HPDE6-E6E7 (cell line): Measurements from ENCODE around the gene FCAR.
"Not testable (repeated sequence)": the region's sequence is repeated elsewhere in the genome, so short reads cannot be mapped to it uniquely, and the experiment has no call there.

Source experiments
- DNase-seq: peaks from one replicate; pipeline ENCODE4 v3.0.0; 2011; ENCODE audit warnings: missing footprints; ENCODE audit errors: extremely low spot score

The FCAR gene

DNA sequence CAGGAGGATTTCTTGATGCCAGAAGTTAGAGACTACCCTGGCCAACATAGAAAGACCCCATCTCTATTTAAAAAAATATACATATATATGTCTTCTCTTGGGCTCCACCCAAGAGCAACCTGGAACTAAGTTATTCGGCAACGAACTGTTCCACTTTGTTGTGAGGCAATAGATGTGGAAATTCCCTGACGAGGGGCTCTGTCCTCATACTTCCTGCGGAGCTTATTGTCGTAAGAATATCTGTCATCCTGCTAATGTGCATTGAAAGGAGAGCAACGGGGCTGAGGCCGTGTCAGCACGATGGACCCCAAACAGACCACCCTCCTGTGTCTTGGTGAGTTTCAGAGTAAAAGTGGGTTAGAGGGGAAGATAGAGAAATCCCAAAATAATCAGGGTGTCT lies at the start of gene FCAR:
Gene FCAR, plus strand, starts transcription at position 246 of the 400 bp plus-strand sequence. Its CDS starts 55 bp downstream, at position 301.
- no peak for DNase-seq

- DNase-seq = not testable (repeated sequence)
These were observed 49.6 kb upstream of the FCAR start for GRCh38 chr19:54824416-54824815.

- not testable (repeated sequence) for DNase-seq
These were observed 48.7 kb upstream of the FCAR start for GRCh38 chr19:54825326-54825725.

DNA sequence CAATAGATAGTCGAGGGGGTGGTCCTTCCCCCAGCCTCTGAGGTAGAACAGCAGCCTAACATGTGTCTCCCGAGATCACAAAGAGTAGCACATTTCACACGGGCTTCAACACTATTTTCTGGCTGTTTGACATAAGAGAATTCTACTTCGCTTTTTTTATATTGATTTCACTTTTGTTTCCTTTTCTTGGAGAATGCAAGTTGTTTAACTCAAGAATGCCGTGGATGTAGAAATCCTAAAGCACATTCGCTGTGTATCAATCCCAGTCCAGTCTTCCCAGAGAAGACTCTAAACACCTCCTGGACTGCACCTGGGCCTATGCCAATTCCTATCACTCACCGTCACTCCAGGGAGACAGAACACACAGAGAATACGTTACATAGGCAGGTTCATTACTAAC lies 46.0 kb upstream of the FCAR start:
- DNase-seq = not testable (repeated sequence)

- DNase-seq = not testable (repeated sequence)
These were observed 41.5 kb upstream of the FCAR start, which contains the start of gene KIR2DS4 for GRCh38 chr19:54832496-54832895. KIR2DS4 (plus strand) TSS chr19:54832676.

DNA sequence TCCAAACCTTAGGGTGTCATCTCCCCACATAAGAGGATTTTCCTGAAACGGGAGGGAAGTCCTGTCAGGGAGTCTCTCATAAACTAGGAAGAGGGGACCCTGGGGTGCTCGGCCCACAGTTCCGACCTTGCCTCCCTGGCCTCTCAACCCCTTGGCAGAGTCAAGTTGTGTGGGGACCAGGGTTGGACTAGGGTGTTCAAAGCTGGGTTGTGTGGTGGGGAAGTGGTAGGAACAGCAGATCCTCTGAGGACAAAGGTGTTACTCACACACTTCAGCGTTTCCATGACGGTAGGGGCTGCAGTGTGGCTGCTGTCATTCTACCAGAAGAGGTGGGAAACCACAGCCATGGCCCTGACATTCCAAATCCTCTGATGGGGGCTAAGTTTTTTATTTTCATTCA lies 38.9 kb upstream of the FCAR start:
- DNase-seq = not testable (repeated sequence)

- not testable (repeated sequence) for DNase-seq
These were observed 36.5 kb upstream of the FCAR start for GRCh38 chr19:54837522-54837921.

DNA sequence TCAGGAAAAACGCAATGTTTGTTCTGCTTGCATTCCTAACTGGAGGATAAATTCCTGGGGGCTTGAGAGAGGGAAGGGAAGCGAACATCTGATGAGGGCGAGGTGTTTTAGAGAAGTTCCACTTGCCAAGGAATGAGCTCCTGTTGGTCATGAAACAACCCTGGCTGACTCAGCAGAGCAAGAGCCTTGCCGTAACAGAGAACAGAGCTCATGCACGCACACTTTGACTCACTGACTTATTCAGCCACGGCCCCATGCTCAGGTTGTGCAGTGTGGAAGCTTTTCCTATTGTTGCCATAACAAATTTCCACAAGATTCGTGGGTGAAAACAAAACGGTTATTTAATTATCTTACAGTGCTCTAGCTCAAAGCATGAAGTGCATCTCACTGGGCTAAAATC lies 30.9 kb upstream of the FCAR start:
- not testable (repeated sequence) for DNase-seq

GRCh38 chr19:54850061-54850640 lies 23.9 kb upstream of the FCAR start, which contains the start of gene KIR3DL2:
KIR3DL2 (plus strand) TSS chr19:54850443; CDS start chr19:54850476, 33 bp downstream.
- not testable (repeated sequence) for DNase-seq

DNA sequence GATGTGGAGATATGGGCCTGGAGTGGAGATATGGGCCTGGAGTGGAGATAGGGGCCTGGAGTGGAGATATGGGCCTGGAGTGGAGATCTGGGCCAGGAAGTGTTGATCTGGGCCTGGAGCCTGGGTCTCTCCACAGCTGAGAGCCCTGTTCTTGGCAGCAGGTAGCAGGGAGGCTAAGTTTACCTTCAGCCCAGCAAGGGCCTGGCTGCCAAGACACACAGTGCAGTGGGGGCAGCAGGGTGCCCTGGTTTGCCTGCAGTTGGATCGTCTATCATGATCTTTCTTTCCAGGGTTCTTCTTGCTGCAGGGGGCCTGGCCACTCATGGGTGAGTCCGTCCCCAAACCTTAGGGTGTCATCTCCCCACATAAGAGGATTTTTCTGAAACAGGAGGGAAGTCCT lies 23.1 kb upstream of the FCAR start:
- no peak for DNase-seq

DNA sequence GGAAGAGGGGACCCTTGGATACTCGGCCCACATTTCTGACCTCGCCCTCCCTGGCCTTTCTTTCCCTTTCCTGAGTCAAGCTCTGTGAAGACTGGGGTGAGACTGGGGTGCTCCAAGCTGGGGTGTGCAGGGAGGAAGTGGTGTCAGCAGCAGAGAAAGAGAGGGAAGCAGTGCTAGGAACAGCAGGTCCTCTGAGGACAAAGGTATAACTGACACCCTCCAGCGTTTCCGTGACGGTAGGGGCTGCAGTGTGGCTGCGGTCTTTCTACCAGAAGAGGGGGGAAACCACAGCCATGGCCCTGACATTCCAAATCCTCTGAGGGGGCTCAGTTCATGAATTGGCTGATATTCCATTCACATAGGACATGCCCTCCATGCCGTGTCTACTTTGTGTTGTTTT lies 22.7 kb upstream of the FCAR start:
- DNase-seq = no peak

DNA sequence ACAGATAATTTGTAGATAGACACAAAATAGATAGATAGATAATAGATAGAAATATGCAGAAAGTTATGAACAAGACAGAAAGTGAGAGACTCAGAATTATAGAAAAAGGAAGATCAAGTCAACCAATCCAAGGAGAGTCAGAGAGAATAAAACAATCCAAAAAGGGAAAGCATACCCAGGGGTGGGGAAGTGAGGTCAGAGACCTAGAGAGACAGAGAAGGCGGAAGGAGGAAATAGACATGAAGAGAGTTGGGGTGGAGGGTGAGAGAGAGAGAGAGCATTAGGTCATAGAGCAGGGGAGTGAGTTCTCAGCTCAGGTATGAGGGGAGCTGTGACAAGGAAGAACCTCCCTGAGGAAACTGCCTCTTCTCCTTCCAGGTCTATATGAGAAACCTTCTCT lies 18.8 kb upstream of the FCAR start:
- not testable (repeated sequence) for DNase-seq

GRCh38 chr19:54858476-54858875 lies 15.6 kb upstream of the FCAR start:
- not testable (repeated sequence) for DNase-seq

- not testable (repeated sequence) for DNase-seq
These were observed 14.6 kb upstream of the FCAR start for GRCh38 chr19:54859421-54859820.

DNA sequence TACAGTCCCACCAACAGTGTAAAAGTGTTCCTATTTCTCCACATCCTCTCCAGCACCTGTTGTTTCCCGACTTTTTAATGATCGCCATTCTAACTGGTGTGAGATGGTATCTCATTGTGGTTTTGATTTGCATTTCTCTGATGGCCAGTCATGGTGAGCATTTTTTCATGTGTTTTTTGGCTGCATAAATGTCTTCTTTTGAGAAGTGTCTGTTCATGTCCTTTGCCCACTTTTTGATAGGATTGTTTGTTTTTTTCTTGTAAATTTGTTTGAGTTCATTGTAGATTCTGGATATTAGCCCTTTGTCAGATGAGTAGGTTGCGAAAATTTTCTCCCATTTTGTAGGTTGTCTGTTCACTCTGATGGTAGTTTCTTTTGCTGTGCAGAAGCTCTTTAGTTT lies 10.6 kb upstream of the FCAR start:
- DNase-seq = not testable (repeated sequence)

DNA sequence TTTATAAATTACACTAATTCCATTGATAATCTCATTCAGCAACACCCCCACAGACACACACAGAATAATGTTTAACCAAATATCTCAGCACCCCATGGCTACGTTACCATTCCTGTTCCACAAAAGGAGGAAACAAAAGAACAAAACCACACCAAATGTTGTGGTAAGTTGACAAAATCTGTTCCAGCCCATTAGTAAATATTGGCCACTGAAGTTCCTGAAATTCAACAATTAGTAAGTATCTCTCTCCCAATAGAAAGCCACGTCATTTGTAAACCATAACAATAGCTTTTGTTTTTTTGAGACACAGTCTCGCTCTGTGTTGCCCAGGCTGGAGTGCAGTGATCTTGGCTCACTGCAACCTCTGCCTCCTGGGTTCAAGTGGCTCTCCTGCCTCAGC lies 2.3 kb upstream of the FCAR start:
- no peak for DNase-seq

DNA sequence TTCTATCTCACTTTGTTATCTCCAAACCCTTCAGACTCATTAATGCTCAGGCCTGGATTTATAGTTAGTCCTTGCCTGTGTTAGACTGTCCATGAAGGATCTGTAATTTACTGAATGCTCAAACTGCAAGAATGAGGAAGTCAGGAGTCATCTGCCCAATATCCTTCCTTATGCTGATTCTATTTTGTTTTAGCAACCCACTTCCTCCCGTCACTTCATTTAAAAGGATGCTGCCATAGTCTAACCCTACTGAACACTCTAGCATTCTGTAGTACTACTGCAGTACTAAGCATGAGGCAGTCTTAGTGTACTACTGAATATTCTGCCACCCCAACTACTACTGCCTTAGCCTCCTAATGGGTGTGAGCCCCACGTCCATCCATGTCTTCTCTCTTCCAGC lies 1.5 kb downstream of the FCAR start:
- no peak for DNase-seq

DNA sequence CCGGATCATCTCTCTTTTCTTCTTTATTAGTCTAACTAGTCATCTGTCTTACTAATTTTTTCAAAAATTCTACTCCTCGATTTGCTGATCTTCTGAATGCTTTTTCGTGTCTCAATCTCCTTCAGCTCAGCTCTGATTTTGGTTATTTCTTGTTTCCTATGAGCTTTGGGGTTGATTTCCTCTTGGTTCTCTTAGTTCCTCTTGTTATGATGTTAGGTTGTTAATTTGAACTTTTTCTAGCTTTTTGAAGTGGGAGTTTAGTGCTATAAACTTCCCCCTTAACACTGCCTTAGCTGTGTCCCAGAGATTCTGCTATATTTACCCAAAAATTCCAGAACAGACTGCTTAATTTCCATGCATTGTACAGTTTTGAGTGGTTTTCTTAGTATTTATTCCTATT lies 3.4 kb downstream of the FCAR start:
- no peak for DNase-seq

GRCh38 chr19:54881884-54882283 lies 7.8 kb downstream of the FCAR start:
- no peak for DNase-seq

GRCh38 chr19:54882758-54883157 lies 8.7 kb downstream of the FCAR start:
- no peak for DNase-seq

DNA sequence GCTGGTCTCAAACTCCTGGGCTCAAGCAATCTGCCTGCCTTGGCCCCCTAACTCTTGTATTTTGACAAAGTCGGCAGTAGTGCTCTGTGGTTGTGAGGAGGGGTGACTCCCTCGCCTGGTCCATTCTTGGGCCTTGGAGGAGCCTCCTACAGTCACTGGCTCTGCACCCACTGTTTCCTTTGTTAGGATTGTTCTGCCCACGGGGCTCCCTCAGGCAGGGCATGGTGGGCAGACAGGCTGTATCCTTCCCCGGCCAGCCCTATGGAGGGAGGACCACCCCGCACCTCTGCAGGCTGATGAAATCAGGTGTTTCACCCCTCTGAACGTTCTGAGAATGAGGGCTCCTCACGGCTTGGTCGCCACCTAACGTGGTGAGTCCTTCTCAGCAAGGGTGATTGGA lies 9.2 kb downstream of the FCAR start:
- no peak for DNase-seq

- DNase-seq = no peak
These were observed 14.2 kb downstream of the FCAR start for GRCh38 chr19:54888239-54888638.

- no peak for DNase-seq
These were observed 15.5 kb downstream of the FCAR start for GRCh38 chr19:54889566-54889965.

DNA sequence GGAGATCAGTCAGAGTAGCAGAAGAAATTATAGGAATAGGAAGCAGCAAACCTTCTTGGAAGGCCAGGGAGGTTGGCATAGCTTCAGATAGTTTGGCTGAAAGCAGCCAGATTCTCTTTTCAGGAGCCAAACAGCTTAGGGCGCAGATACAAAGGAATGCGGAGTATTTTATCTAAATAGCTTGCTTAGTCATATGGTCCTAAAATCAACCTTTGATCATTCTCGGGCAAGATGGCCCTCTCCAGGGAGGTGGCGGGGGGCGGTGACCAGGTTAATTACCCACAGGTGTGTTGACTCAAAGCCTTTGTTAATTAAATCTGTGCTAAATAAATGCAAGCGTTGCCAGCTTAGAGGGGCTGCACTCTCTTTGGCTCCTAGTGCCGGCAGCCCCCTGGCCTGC lies 19.4 kb downstream of the FCAR start:
- no peak for DNase-seq
